SK-N-SH (cell line): ENCODE results near the gene CISH. TPM values are rescaled to one million over a fixed set of nuclear protein-coding genes. Genes with fewer than 3 reads are reported as not detected.

ENCODE experiments used
- CTCF ChIA-PET: fragments of 300-600, 350-600 bp; formaldehyde crosslinking; extraction: SDS; loops from one replicate; lab custom pipeline; 2021; lab: Yijun Ruan, JAX
- POLR2A ChIA-PET: fragments of 350-600 bp; sonication (Branson Sonifier 250); formaldehyde crosslinking; extraction: SDS; loops from one replicate; lab custom pipeline; 2020; ENCODE audit warnings: antibody characterized with exemption, inconsistent platforms; lab: Yijun Ruan, JAX
- DNase-seq: peaks from one replicate; pipeline ENCODE4 v3.0.0; 2012
- H2AFZ ChIP-seq: fragments of 200-600 bp; sonication (generic); 2 replicates; pipeline ENCODE4 v1.8.1; 2016; ENCODE audit warnings: antibody characterized with exemption, mild to moderate bottlenecking, low read depth
- H3F3A ChIP-seq: fragments of 200-600 bp; sonication (generic); replicated peaks from 2 replicates; pipeline ENCODE3; 2016; ENCODE audit warnings: antibody characterized with exemption, mild to moderate bottlenecking; ENCODE audit not compliant: insufficient read depth
- H3K27ac ChIP-seq, 2 experiments: fragments of 200-500 bp in 1 of 2; fragments of 200-600 bp in 1 of 2; sonication (Bioruptor generic) in 1 of 2; sonication (generic), shearing (Covaris generic) in 1 of 2; 2 replicates each; pipeline versions ENCODE4 v1.5.1 to v1.6.1; 2014 to 2016; ENCODE audit warnings: low read depth in 2 of 2, inconsistent platforms in 1 of 2, low read length in 1 of 2, mild to moderate bottlenecking in 1 of 2, mixed read lengths in 1 of 2
- H3K27me3 ChIP-seq: fragments of 200-600 bp; sonication (generic), shearing (Covaris generic); 2 replicates; pipeline ENCODE4 v1.6.1; 2016; ENCODE audit warnings: mixed run types; ENCODE audit not compliant: insufficient read depth
- H3K36me3 ChIP-seq, 2 experiments: fragments of 200-500 bp in 1 of 2; fragments of 200-600 bp in 1 of 2; sonication (Bioruptor generic) in 1 of 2; sonication (generic) in 1 of 2; replicated peaks in 1 of 2; 2 replicates each; pipeline versions ENCODE3 to v1.5.1; 2014 to 2016; ENCODE audit warnings: low read length in 1 of 2, mild to moderate bottlenecking in 1 of 2; ENCODE audit not compliant: insufficient read depth in 2 of 2, control insufficient read depth in 1 of 2
- H3K4me1 ChIP-seq, 2 experiments: fragments of 200-500 bp in 1 of 2; fragments of 200-600 bp in 1 of 2; sonication (Bioruptor generic) in 1 of 2; sonication (generic), shearing (Covaris generic) in 1 of 2; 2 replicates each; pipeline versions ENCODE4 v1.5.1 to v1.6.1; 2014 to 2016; ENCODE audit warnings: low read depth in 1 of 2, low read length in 1 of 2, mixed run types in 1 of 2; ENCODE audit not compliant: insufficient read depth in 2 of 2, control insufficient read depth in 1 of 2
- H3K4me2 ChIP-seq: fragments of 200-600 bp; sonication (generic), shearing (Covaris generic); 2 replicates; pipeline ENCODE4 v1.6.1; 2017; ENCODE audit warnings: mixed run types
- H3K4me3 ChIP-seq, 2 experiments: fragments of 200-500 bp in 1 of 2; fragments of 200-600 bp in 1 of 2; sonication (Bioruptor generic) in 1 of 2; sonication (generic), shearing (Covaris generic) in 1 of 2; 2 replicates each; pipeline versions ENCODE4 v1.5.1 to v1.8.1; 2014 to 2016; ENCODE audit warnings: low read depth in 2 of 2, inconsistent platforms in 1 of 2, low read length in 1 of 2, mild to moderate bottlenecking in 1 of 2, mixed read lengths in 1 of 2, moderate library complexity in 1 of 2
- H3K79me2 ChIP-seq: fragments of 200-600 bp; sonication (generic); 2 replicates; pipeline ENCODE4 v1.8.1; 2017; ENCODE audit warnings: mild to moderate bottlenecking; ENCODE audit not compliant: insufficient read depth
- H3K9ac ChIP-seq: fragments of 200-600 bp; sonication (generic); 2 replicates; pipeline ENCODE4 v1.6.1; 2017; ENCODE audit warnings: mixed run types
- H3K9me2 ChIP-seq: fragments of 200-600 bp; sonication (generic); 2 replicates; pipeline ENCODE4 v1.6.1; 2017; ENCODE audit warnings: mixed run types
- H3K9me3 ChIP-seq: fragments of 200-600 bp; sonication (generic); 2 replicates; pipeline ENCODE4 v1.6.1; 2017; ENCODE audit warnings: mixed run types, mild to moderate bottlenecking, moderate library complexity
- H4K20me1 ChIP-seq: fragments of 200-600 bp; sonication (generic); 2 replicates; pipeline ENCODE4 v1.6.1; 2017; ENCODE audit warnings: mild to moderate bottlenecking, mixed run types; ENCODE audit not compliant: insufficient read depth
- ELF1 ChIP-seq: IDR thresholded peaks from 2 replicates; pipeline ENCODE4 v1.4.0; 2012
- EP300 ChIP-seq, 2 experiments: IDR thresholded peaks; 2 replicates each; pipeline versions ENCODE4 v1.4.0 to v1.6.1; 2012; ENCODE audit warnings: borderline replicate concordance in 1 of 2, low read depth in 1 of 2, low read length in 1 of 2
- EZH2phosphoT487 ChIP-seq: fragments of 200-600 bp; sonication (generic); IDR thresholded peaks from 2 replicates; pipeline ENCODE4 v1.6.1; 2017; ENCODE audit warnings: low read depth, mixed run types, mild to moderate bottlenecking, antibody characterized with exemption, moderate library complexity, borderline replicate concordance
- FOSL2 ChIP-seq: IDR thresholded peaks from 2 replicates; pipeline ENCODE4 v1.4.0; 2012; ENCODE audit warnings: low read depth, mild to moderate bottlenecking, moderate library complexity, borderline replicate concordance
- FOXM1 ChIP-seq: IDR thresholded peaks from 2 replicates; pipeline ENCODE4 v1.4.0; 2012; ENCODE audit warnings: low read depth, mild to moderate bottlenecking
- GATA2 ChIP-seq: sonication (generic); formaldehyde crosslinking; IDR thresholded peaks from 2 replicates; pipeline ENCODE4 v1.5.0; 2020; ENCODE audit warnings: mild to moderate bottlenecking, missing genetic modification reagents
- NRF1 ChIP-seq: IDR thresholded peaks from 2 replicates; pipeline ENCODE4 v1.6.1; 2012; ENCODE audit warnings: low read depth, mild to moderate bottlenecking, low read length
- RCOR1 ChIP-seq: fragments of 150-350 bp; IDR thresholded peaks from 2 replicates; pipeline ENCODE4 v1.6.1; 2017; ENCODE audit warnings: antibody characterized with exemption, low read length
- SIN3A ChIP-seq: IDR thresholded peaks from 2 replicates; pipeline ENCODE4 v1.6.1; 2012; ENCODE audit warnings: low read depth, mild to moderate bottlenecking, low read length, moderate library complexity, borderline replicate concordance
- SMC3 ChIP-seq: IDR thresholded peaks from 2 replicates; pipeline ENCODE4 v1.6.1; 2012; ENCODE audit warnings: low read depth, low read length, improper control_type of control experiment
- TAF1 ChIP-seq: IDR thresholded peaks from 2 replicates; pipeline ENCODE4 v1.6.1; 2012; ENCODE audit warnings: low read depth, mild to moderate bottlenecking, low read length, moderate library complexity, borderline replicate concordance
- TEAD4 ChIP-seq: IDR thresholded peaks from 2 replicates; pipeline ENCODE4 v1.4.0; 2012; ENCODE audit warnings: mild to moderate bottlenecking, borderline replicate concordance; ENCODE audit not compliant: insufficient read depth
- USF1 ChIP-seq: IDR thresholded peaks from 2 replicates; pipeline ENCODE4 v1.4.0; 2012; ENCODE audit warnings: low read depth, borderline replicate concordance
- YY1 ChIP-seq: IDR thresholded peaks from 2 replicates; pipeline ENCODE4 v1.4.0; 2012; ENCODE audit warnings: low read depth, mild to moderate bottlenecking
- WGBS: methylation state at CpG from one replicate; pipeline ENCODE4 v1.1.6; 2017; ENCODE audit warnings: low lambda C conversion rate; 5-methylcytosine and 5-hydroxymethylcytosine counted together
- polyA plus RNA-seq, 3 experiments: library from polyadenylated mRNA; depleted of rRNA; stranded (reverse); fragments of >200 nt; gene quantifications; 2 replicates each; pipeline ENCODE4 v1.2.3, GENCODE V29; 2012
- TF ChIP-seq, protein P1 (sequence below): fragments of 150-350 bp; IDR thresholded peaks from 2 replicates; pipeline ENCODE4 v1.6.1; 2016; ENCODE audit warnings: mild to moderate bottlenecking, low read depth, low read length
- TF ChIP-seq, protein P2 (sequence below): IDR thresholded peaks from 2 replicates; pipeline ENCODE4 v1.6.1; 2012; ENCODE audit warnings: mild to moderate bottlenecking, low read depth, low read length, moderate library complexity
- TF ChIP-seq, protein P3 (sequence below): IDR thresholded peaks from 2 replicates; pipeline ENCODE4 v1.4.0; 2012; ENCODE audit warnings: low read depth, borderline replicate concordance

Gene CISH
- polyA plus RNA-seq, 1 of the 3 experiments (the other 2 are of a cell fraction) = 2.6 TPM

GRCh38 chr3:50630877-50631276, 19.3 kb upstream of the CISH start:
- Histone ChIP-seq H2AFZ (no peak overlapping the region), H3F3A (no peaks in the 10 kb centered on the region), H3K4me3 (no peak overlapping the region), H3K9ac (no peak overlapping the region), H3K9me3 (no peaks in the 10 kb centered on the region), H3K27me3 (no peaks in the 10 kb centered on the region), H3K79me2 (no peaks in the 10 kb centered on the region; the same call in 1 of the 2 replicates), H3K9me2 (no peaks in the 10 kb centered on the region), H4K20me1 (no peaks in the 10 kb centered on the region), H3K27ac (peak overlapping the region in 1 of 2 experiments; percentile 74; a peak in 1 of 4 replicates), H3K4me2 (no peak overlapping the region), H3K4me1 (peaks cover 6 to 43% of the 10 kb centered on the region in 2 experiments; a peak in 3 of 4 replicates), H3K36me3 (no peaks in the 10 kb centered on the region)
- ChIA-PET POLR2A (no interaction called here), CTCF (interaction anchor here (0.9 to 14.3 kb wide), 7 partner anchors 9 to 758 kb away, joined by 3 to 162 read pairs (median 4); partner anchors contain the start of gene MAPKAPK3)
- TF ChIP-seq SIN3A (no peak), FOXM1 (no peak), EP300 (IDR thresholded peaks at IDR 0.05; ENCODE audit: borderline replicate concordance in 1 of 2, low read depth in 1 of 2, low read length in 1 of 2) (no peak), RCOR1 (no peak), ELF1 (no peak), TEAD4 (no peak), NRF1 (no peak)
- TF ChIP-seq, protein P1, sequence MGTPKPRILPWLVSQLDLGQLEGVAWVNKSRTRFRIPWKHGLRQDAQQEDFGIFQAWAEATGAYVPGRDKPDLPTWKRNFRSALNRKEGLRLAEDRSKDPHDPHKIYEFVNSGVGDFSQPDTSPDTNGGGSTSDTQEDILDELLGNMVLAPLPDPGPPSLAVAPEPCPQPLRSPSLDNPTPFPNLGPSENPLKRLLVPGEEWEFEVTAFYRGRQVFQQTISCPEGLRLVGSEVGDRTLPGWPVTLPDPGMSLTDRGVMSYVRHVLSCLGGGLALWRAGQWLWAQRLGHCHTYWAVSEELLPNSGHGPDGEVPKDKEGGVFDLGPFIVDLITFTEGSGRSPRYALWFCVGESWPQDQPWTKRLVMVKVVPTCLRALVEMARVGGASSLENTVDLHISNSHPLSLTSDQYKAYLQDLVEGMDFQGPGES = no peak
- WGBS = 69% methylated on average over 7 of the region's 7 CpGs
- DNase-seq = no peak

DNA sequence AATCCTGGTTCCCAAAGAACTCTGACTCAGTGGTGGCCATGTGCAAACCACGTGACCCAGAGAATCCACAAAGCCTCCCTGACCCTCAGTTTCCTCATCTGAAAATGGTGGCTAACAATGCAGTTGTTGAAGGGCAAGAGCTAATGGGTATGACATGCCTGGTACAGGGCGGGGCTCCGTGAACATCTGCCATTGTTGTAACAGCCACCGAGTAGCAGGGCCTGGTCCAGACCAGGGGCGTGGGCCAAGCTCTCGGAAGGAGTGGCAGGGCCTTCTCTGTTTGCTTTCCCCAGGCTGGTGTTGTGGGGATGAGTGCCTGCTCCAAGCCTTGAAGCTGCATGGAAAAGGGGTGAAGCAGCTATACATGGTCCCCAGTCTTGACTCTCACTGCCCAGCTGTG, 18.8 kb upstream of the CISH start:
- H3K27ac ChIP-seq = peak overlapping the region in 1 of 2 experiments; percentile 74; a peak in 1 of 4 replicates
- no peak overlapping the region for H3K9ac ChIP-seq
- H3K4me1 ChIP-seq = peaks cover 6 to 43% of the 10 kb centered on the region in 2 experiments; a peak in 3 of 4 replicates
- H3K79me2 ChIP-seq = no peaks in the 10 kb centered on the region; the same call in 1 of the 2 replicates
- H3K4me3 ChIP-seq = no peak overlapping the region
- CTCF ChIA-PET = interaction anchor here (0.9 to 14.3 kb wide), 7 partner anchors 12 to 759 kb away, joined by 3 to 162 read pairs (median 5); partner anchors contain the start of gene MAPKAPK3
- no peaks in the 10 kb centered on the region for H3F3A ChIP-seq
- no peak overlapping the region for H2AFZ ChIP-seq
- DNase-seq = no peak
- no peaks in the 10 kb centered on the region for H4K20me1 ChIP-seq
- POLR2A ChIA-PET = no interaction called here
- no peaks in the 10 kb centered on the region for H3K9me3 ChIP-seq
- no peak for TF ChIP-seq ELF1
- no peak for TF ChIP-seq USF1
- no peak for TF ChIP-seq FOSL2
- TF ChIP-seq, protein P1 = no peak
- no peak for TF ChIP-seq RCOR1
- TF ChIP-seq EZH2phosphoT487 = no peak
- no peak for TF ChIP-seq YY1
- no peak for TF ChIP-seq TAF1
- TF ChIP-seq, protein P2, sequence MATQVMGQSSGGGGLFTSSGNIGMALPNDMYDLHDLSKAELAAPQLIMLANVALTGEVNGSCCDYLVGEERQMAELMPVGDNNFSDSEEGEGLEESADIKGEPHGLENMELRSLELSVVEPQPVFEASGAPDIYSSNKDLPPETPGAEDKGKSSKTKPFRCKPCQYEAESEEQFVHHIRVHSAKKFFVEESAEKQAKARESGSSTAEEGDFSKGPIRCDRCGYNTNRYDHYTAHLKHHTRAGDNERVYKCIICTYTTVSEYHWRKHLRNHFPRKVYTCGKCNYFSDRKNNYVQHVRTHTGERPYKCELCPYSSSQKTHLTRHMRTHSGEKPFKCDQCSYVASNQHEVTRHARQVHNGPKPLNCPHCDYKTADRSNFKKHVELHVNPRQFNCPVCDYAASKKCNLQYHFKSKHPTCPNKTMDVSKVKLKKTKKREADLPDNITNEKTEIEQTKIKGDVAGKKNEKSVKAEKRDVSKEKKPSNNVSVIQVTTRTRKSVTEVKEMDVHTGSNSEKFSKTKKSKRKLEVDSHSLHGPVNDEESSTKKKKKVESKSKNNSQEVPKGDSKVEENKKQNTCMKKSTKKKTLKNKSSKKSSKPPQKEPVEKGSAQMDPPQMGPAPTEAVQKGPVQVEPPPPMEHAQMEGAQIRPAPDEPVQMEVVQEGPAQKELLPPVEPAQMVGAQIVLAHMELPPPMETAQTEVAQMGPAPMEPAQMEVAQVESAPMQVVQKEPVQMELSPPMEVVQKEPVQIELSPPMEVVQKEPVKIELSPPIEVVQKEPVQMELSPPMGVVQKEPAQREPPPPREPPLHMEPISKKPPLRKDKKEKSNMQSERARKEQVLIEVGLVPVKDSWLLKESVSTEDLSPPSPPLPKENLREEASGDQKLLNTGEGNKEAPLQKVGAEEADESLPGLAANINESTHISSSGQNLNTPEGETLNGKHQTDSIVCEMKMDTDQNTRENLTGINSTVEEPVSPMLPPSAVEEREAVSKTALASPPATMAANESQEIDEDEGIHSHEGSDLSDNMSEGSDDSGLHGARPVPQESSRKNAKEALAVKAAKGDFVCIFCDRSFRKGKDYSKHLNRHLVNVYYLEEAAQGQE = no peak
- no peak for TF ChIP-seq TEAD4
- no peak for TF ChIP-seq FOXM1
- TF ChIP-seq SMC3 = no peak
- TF ChIP-seq, protein P3, sequence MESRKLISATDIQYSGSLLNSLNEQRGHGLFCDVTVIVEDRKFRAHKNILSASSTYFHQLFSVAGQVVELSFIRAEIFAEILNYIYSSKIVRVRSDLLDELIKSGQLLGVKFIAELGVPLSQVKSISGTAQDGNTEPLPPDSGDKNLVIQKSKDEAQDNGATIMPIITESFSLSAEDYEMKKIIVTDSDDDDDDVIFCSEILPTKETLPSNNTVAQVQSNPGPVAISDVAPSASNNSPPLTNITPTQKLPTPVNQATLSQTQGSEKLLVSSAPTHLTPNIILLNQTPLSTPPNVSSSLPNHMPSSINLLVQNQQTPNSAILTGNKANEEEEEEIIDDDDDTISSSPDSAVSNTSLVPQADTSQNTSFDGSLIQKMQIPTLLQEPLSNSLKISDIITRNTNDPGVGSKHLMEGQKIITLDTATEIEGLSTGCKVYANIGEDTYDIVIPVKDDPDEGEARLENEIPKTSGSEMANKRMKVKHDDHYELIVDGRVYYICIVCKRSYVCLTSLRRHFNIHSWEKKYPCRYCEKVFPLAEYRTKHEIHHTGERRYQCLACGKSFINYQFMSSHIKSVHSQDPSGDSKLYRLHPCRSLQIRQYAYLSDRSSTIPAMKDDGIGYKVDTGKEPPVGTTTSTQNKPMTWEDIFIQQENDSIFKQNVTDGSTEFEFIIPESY = no peak
- no peak for TF ChIP-seq GATA2 (CRISPR knock-in tag)
- no peak overlapping the region for H3K4me2 ChIP-seq
- 83% methylated on average over 2 of the region's 6 CpGs for WGBS
- H3K36me3 ChIP-seq = no peaks in the 10 kb centered on the region
- no peaks in the 10 kb centered on the region for H3K9me2 ChIP-seq
- H3K27me3 ChIP-seq = no peaks in the 10 kb centered on the region
